ENCODE data around the gene MMP15. TPM values are rescaled to one million over a fixed set of nuclear protein-coding genes. Genes with fewer than 3 reads are reported as not detected.

The MMP15 gene
- total and polyA plus RNA-seq, 8 donors, result 25.3 to 63.5 (median 46.3) TPM

GRCh38 chr16:58028541-58029070 is 3.1 kb downstream of the MMP15 start:
- H3K27ac ChIP-seq, result peak overlapping the region in 1 of 2 donors; percentile 18
- no peaks in the 10 kb centered on the region for H3K36me3 ChIP-seq
- DNase-seq, result peak in 1 of 4 donors; percentile 24
- peaks cover 0 to 45% of the 10 kb centered on the region in 2 donors for H3K27me3 ChIP-seq
- no peaks in the 10 kb centered on the region for H3K9me3 ChIP-seq
- H3K4me1 ChIP-seq, result peaks cover 25 to 80% of the 10 kb centered on the region in 2 donors
- TF ChIP-seq CTCF (IDR thresholded peaks at IDR 0.05), result no peak
- H3K4me3 ChIP-seq, result no peak overlapping the region
- no peak for ATAC-seq
- intact Hi-C loops (cut with DNase I), result loop anchor here in 1 of 2 donors (10.0 kb wide), 1 partner anchor 96 kb away; the partner anchor contains the start of gene CFAP20

GRCh38 chr16:58029410-58029809 is 3.9 kb downstream of the MMP15 start:
- peaks cover 0 to 41% of the 10 kb centered on the region in 2 donors for H3K27me3 ChIP-seq
- H3K27ac ChIP-seq, result no peak overlapping the region
- peaks cover 24 to 72% of the 10 kb centered on the region in 2 donors for H3K4me1 ChIP-seq
- intact Hi-C loops (cut with DNase I), result loop anchor here in 1 of 2 donors (10.0 kb wide), 1 partner anchor 95 kb away; the partner anchor contains the start of gene CFAP20
- no peaks in the 10 kb centered on the region for H3K36me3 ChIP-seq
- no peaks in the 10 kb centered on the region for H3K9me3 ChIP-seq
- no peak for TF ChIP-seq CTCF (IDR thresholded peaks at IDR 0.05)
- H3K4me3 ChIP-seq, result no peak overlapping the region
- ATAC-seq (no peak), DNase-seq (no peak)

GRCh38 chr16:58030136-58030840 is 4.7 kb downstream of the MMP15 start:
- Histone ChIP-seq H3K9me3 (no peaks in the 10 kb centered on the region), H3K4me1 (peaks cover 19 to 63% of the 10 kb centered on the region in 2 donors), H3K4me3 (no peak overlapping the region), H3K27me3 (peaks cover 0 to 32% of the 10 kb centered on the region in 2 donors), H3K36me3 (no peaks in the 10 kb centered on the region), H3K27ac (peak overlapping the region in 1 of 2 donors; percentile 29)
- ATAC-seq (no peak), DNase-seq (no peak)
- intact Hi-C loops (cut with DNase I), result no loop called here
- no peak for TF ChIP-seq CTCF (IDR thresholded peaks at IDR 0.05)

GRCh38 chr16:58031016-58031800 is 5.7 kb downstream of the MMP15 start:
- TF ChIP-seq CTCF (IDR thresholded peaks at IDR 0.05), result no peak
- Histone ChIP-seq H3K4me3 (no peak overlapping the region), H3K27me3 (peaks cover 0 to 23% of the 10 kb centered on the region in 2 donors), H3K9me3 (no peaks in the 10 kb centered on the region), H3K36me3 (no peaks in the 10 kb centered on the region), H3K27ac (peak overlapping the region; percentile 29 to 60), H3K4me1 (peaks cover 19 to 56% of the 10 kb centered on the region in 2 donors)
- DNase-seq, result peak in 1 of 4 donors; percentile 74
- peak; percentile 17 for ATAC-seq
- intact Hi-C loops (cut with DNase I), result no loop called here
